Skin of body (tissue), 2 donors: ENCODE results near the gene APBA2. TPM values are rescaled to one million over a fixed set of nuclear protein-coding genes. Genes with fewer than 3 reads are reported as not detected.
A peak's percentile ranks its signal among the peaks of the same experiment; 100 is the strongest.
"Not testable (repeated sequence)": the region's sequence is repeated elsewhere in the genome, so short reads cannot be mapped to it uniquely, and the experiment has no call there.

Source experiments
- DNase-seq: peaks from one replicate; lab custom pipeline; 2025; lab: John Stamatoyannopoulos, UW
- total RNA-seq: library from RNA; depleted of rRNA; stranded (reverse); fragments of >200 nt; gene quantifications from one replicate; pipeline ENCODE4 v1.2.3, GENCODE V29; 2014

APBA2 gene
- total RNA-seq, 1 donor from 2014 or later, result 7.1 TPM

- no peak for DNase-seq
Measured at GRCh38 chr15:28878209-28878608, 7.6 kb upstream of the APBA2 start.

- no peak for DNase-seq
Measured at GRCh38 chr15:28879551-28879950, 6.2 kb upstream of the APBA2 start.

GRCh38 chr15:28880680-28881079, 5.1 kb upstream of the APBA2 start:
- no peak for DNase-seq

GRCh38 chr15:28881170-28881569, 4.6 kb upstream of the APBA2 start:
- DNase-seq, result no peak

- DNase-seq, result no peak
Measured at GRCh38 chr15:28881600-28881999, 4.2 kb upstream of the APBA2 start.

- DNase-seq, result no peak
Measured at GRCh38 chr15:28884151-28884940, 1.4 kb upstream of the APBA2 start.

GRCh38 chr15:28885128-28885629, 595 bp upstream of the APBA2 start:
- no peak for DNase-seq

GRCh38 chr15:28886431-28887338, 911 bp downstream of the APBA2 start:
- no peak for DNase-seq

GRCh38 chr15:28887339-28888174, 1.8 kb downstream of the APBA2 start:
- DNase-seq, result no peak

- no peak for DNase-seq
Measured at GRCh38 chr15:28888302-28888894, 2.6 kb downstream of the APBA2 start.

- no peak for DNase-seq
Measured at GRCh38 chr15:28888900-28889299, 3.1 kb downstream of the APBA2 start.

GRCh38 chr15:28889346-28889745, 3.6 kb downstream of the APBA2 start:
- DNase-seq, result no peak

GRCh38 chr15:28889871-28890270, 4.1 kb downstream of the APBA2 start:
- DNase-seq, result not testable (repeated sequence)

- DNase-seq, result not testable (repeated sequence)
Measured at GRCh38 chr15:28890291-28890690, 4.5 kb downstream of the APBA2 start.

GRCh38 chr15:28890711-28891495, 5.1 kb downstream of the APBA2 start:
- DNase-seq, result no peak

- DNase-seq, result no peak
Measured at GRCh38 chr15:28891588-28891987, 5.8 kb downstream of the APBA2 start.

- peak; percentile 50 for DNase-seq
Measured at GRCh38 chr15:28892789-28893610, 7.2 kb downstream of the APBA2 start.

- no peak for DNase-seq
Measured at GRCh38 chr15:28894631-28895030, 8.9 kb downstream of the APBA2 start.

GRCh38 chr15:28895146-28895545, 9.4 kb downstream of the APBA2 start:
- DNase-seq, result no peak
